GDM1 (cell line): Measurements from ENCODE around the gene KIF21A.
"Not testable (repeated sequence)": the region's sequence is repeated elsewhere in the genome, so short reads cannot be mapped to it uniquely, and the experiment has no call there.

Experiments used
- DNase-seq: peaks from one replicate; lab custom pipeline; 2025; lab: John Stamatoyannopoulos, UW

The KIF21A gene, protein sequence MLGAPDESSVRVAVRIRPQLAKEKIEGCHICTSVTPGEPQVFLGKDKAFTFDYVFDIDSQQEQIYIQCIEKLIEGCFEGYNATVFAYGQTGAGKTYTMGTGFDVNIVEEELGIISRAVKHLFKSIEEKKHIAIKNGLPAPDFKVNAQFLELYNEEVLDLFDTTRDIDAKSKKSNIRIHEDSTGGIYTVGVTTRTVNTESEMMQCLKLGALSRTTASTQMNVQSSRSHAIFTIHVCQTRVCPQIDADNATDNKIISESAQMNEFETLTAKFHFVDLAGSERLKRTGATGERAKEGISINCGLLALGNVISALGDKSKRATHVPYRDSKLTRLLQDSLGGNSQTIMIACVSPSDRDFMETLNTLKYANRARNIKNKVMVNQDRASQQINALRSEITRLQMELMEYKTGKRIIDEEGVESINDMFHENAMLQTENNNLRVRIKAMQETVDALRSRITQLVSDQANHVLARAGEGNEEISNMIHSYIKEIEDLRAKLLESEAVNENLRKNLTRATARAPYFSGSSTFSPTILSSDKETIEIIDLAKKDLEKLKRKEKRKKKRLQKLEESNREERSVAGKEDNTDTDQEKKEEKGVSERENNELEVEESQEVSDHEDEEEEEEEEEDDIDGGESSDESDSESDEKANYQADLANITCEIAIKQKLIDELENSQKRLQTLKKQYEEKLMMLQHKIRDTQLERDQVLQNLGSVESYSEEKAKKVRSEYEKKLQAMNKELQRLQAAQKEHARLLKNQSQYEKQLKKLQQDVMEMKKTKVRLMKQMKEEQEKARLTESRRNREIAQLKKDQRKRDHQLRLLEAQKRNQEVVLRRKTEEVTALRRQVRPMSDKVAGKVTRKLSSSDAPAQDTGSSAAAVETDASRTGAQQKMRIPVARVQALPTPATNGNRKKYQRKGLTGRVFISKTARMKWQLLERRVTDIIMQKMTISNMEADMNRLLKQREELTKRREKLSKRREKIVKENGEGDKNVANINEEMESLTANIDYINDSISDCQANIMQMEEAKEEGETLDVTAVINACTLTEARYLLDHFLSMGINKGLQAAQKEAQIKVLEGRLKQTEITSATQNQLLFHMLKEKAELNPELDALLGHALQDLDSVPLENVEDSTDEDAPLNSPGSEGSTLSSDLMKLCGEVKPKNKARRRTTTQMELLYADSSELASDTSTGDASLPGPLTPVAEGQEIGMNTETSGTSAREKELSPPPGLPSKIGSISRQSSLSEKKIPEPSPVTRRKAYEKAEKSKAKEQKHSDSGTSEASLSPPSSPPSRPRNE (N-terminal part only)

GRCh38 chr12:39443081-39443928, at the start of gene KIF21A:
Gene KIF21A, minus strand, starts transcription at chr12:39443120. Its CDS starts 150 bp downstream, at chr12:39442970.
- no peak for DNase-seq

GRCh38 chr12:39490500-39491282, 47.8 kb upstream of the KIF21A start:
- DNase-seq: no peak

- no peak for DNase-seq
These were observed 40.7 kb upstream of the KIF21A start for GRCh38 chr12:39483597-39483996.

DNA sequence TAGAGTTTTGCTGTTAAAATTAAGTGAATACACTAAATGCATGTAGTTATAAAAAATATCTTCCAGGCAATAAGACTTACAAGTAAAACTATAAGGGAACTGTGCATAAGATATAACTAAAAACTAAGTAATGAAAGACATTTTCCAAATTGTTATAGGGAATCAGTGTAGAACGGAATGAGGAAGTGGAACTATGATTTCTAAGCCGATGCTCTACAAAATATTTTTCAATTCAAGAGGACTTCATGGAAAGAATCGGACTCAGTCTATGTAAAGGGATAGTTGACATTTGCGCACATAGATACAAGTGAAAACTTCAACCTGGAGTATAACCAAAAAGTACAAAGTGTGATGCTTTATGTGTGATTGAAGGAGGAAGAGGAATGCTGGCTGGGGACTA, 40.1 kb upstream of the KIF21A start:
- DNase-seq: no peak

GRCh38 chr12:39476894-39477293, 34.0 kb upstream of the KIF21A start:
- no peak for DNase-seq

- no peak for DNase-seq
These were observed 33.2 kb upstream of the KIF21A start for GRCh38 chr12:39476121-39476520.

GRCh38 chr12:39475136-39475535, 32.2 kb upstream of the KIF21A start:
- DNase-seq: not testable (repeated sequence)

DNA sequence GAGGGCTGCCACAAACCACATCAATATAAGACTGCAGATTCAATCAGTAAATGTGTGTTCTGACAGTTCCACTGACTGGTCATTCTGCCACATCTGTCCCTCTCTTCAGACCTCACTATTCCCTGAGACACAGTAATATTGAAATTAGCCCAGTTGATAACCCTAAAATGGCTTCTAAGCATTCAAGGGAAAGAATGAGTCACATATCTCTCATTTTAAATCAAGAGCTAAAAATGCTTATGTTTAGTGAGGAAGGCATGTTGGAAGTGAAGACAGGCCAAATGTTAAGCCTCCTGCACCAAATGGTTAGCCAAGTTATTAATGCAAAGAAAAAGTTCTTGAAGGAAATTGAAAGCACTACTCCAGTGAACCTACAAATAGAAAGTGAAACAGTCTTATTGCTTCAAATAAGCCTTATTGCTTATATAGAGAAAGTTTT, 24.5 kb upstream of the KIF21A start:
- no peak for DNase-seq

GRCh38 chr12:39464976-39465695, 22.2 kb upstream of the KIF21A start:
- DNase-seq: no peak

- no peak for DNase-seq
These were observed 18.1 kb upstream of the KIF21A start for GRCh38 chr12:39461059-39461458.

DNA sequence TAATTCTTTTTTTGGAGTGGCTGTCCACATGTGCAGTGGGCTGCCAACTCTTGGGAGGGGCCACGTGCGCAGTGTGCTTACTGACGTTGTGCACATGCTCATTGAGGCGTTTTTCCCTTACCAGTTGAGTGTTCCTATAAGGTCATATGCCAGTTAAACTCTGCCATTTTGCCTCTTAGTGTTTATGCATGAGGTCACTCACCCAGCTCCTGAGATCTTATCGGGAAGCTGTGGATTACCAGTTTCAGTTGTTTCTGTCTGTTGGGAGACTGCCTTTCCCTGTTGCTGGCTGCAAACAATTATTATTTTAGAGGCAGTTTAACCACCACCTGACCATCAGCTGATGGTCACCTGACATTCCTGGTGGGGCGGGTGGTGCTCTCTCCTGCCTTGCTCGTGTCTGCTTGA, 16.1 kb upstream of the KIF21A start:
- DNase-seq: no peak

DNA sequence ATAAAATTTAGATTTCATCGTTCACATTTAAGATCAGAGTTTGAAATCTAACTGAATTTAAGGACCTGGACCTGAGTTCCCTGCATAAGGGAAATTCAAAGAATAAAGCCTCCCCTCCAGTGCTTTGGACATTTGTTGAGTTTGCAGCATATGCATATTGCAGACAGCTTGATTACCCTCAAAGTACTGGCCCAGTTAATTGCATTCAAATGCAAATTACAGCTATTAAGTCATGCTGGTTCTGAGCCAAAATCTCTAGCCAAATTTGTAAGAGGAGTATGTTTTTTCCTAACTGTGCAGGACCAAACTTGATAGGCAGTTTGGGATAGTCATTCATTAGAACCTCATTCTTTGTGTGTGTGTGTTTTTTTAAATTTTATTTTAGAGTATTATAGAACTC, 9.1 kb upstream of the KIF21A start:
- DNase-seq: no peak

GRCh38 chr12:39448038-39448437, 5.1 kb upstream of the KIF21A start:
- DNase-seq: no peak

DNA sequence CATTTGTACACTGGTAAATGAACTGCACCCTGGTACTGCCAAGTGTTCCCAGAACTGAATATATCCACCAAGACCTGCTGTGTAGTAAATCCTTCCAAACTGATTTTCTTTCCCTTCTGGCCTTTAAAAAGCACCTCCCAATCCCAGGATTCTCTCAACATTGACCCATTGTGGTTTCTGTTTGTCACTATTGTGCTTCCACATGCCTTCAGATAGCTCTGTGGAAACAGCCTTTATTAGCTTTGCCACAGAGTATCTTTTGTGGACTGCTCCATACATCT, 949 bp upstream of the KIF21A start:
- no peak for DNase-seq

- no peak for DNase-seq
These were observed 164 bp downstream of the KIF21A start for GRCh38 chr12:39442831-39443080.

DNA sequence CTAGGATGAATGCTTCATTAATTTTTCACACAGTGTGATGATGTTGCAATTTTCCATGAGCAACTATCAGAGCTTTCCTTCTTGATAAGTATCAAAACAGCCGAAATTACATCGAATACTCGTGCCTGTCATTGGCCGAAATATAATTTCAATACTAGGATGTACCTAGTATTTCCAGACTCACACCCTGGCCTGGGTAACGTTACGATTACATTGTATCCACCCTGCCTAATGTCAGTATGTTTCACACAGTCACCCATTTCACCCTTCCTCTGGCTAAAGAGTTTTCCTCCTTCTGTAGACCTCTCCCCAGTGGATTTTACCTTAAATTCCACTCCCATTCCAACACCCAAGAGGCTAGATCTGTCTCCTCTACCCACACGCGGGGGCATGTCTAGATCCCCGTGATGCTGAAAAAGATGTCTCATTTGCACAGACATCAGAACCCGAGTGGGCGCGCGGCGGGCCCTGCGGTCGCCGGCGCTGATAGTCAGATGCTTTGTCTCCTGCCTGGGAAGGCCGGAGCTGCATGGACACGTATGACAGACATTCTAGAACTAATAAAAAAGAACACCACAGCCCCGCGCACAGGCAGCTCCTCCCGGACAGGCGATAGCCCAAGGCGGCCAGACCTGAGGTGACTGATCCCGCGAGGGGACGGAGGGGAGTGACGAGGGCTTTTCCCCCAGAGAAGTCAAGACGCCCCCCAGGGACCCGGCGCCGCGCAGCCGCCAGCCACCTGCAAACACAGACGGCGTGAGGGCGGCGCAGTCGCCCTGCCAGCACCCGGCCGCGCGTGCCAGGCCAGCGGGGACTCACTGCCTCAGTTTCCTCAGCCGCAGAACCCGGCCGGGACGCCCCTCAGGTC, 723 bp downstream of the KIF21A start:
- no peak for DNase-seq

DNA sequence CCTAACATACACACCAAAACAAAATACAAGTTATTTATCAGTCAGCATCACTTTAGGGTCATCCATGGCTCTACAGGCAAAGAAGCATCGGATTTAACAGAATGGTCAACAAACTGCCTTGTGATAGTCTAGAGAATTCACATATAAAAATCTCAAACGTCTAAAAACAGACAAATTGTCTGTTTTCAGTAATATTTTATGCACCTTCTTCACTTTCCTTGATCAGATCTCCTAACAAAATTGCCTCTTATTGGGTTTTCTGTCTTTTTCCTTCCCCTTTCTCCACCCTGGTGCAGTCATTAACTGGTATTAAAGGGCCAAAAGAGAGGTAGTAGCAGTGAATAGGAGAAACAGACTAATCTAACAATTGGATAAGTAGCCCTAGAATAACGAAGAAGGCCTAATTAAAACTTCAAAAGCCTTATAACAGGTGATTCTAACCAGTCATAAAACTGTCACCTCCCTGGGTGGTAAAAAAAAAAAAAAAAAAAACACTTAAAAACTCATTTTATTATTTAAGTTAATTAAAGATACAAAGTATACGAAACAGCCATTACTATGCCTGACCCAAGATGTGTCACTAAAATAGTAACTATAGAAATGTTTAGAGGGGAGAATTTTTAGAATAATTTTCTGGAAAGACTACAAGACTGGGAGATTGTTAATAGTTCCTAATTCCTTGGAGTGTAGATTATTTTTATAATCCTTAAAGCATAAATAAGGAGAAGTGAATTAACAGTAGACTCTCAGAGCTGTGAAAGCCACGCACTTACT, 1.5 kb downstream of the KIF21A start:
- no peak for DNase-seq

- no peak for DNase-seq
These were observed 2.1 kb downstream of the KIF21A start for GRCh38 chr12:39440781-39441180.

GRCh38 chr12:39440101-39440500, 2.8 kb downstream of the KIF21A start:
- DNase-seq: no peak
